D721Med (cell line): ENCODE measurements around the gene LILRB5.

Experiments
- DNase-seq: peaks from one replicate; pipeline ENCODE4 v3.0.0; 2011; ENCODE audit warnings: low spot score; ENCODE audit not compliant: insufficient read length
- FAIRE-seq: peaks from 2 replicates; lab custom pipeline; 2011; peaks lifted over from hg19 to GRCh38; lab: Jason Lieb, UNC
- CTCF ChIP-seq: IDR thresholded peaks from 2 replicates; pipeline ENCODE4 v1.5.1; 2012; ENCODE audit warnings: mild to moderate bottlenecking, control low read depth; ENCODE audit not compliant: insufficient read depth; ENCODE audit errors: missing control alignments

Gene LILRB5

GRCh38 chr19:54257116-54257480 is at the start of gene LILRB5:
Gene LILRB5, minus strand, starts transcription at chr19:54257273. Its CDS starts 80 bp downstream, at chr19:54257193.
- no peak for TF ChIP-seq CTCF
- no peak for FAIRE-seq
- no peak for DNase-seq

DNA sequence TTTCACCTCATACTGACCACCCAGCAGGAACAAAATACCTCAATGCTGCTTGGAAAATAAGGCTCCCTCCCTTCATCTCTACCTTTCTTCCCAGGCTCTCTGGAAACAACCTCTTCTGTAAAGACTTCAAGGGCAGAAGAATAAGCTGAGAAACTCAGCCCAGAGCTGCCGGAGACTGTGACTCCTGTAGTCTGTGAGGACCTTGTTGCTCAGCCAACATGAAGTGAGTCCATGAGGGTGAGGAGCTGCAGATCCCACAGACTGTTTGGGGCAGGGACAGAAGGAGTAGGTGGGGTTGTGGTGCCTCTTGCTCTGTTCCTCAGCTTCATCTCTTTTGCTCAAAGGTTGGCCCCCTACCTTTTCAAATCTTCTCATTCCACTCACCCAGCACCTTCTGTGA is 48.1 kb upstream of the LILRB5 start:
- FAIRE-seq (no peak), DNase-seq (no peak)
- TF ChIP-seq CTCF, result no peak

DNA sequence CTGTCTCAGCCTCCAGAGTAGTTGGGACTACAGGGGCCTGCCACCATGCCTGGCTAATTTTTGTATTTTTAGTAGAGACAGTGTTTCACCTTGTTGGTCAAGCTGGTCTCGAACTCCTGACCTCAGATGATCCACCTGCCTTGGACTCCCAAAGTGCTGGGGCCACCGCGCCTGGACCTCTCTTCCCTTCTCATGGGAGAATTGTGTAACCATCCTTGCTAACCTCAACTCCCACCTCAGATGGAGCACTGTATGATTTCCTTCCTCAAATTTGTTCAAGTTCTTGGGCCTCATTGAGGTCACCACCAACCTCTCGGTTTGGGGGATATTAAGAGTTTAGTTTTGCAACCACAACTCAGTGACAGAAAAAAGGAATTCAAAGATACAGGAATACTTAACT is 45.2 kb upstream of the LILRB5 start:
- FAIRE-seq (no peak), DNase-seq (no peak)
- no peak for TF ChIP-seq CTCF

GRCh38 chr19:54299515-54299914 is 42.4 kb upstream of the LILRB5 start:
- no peak for FAIRE-seq
- no peak for TF ChIP-seq CTCF
- DNase-seq, result no peak

DNA sequence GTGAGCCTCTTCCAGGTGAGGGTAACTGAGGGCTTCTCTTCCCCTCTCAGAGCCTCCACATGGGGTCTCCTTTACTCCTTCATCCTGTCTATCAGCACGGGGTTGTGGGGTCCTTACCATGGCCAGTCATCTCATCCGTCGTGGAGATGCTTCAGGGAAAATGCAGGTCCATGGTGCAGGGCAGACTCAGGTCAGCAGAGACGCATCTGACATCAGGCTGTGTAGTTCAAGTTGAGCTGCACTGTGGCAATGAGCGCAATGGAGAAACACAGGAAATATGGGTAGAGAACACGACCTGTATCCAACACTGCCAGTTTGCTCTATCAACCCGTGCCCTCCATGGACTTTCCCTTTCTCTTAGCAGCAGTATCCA is 42.0 kb upstream of the LILRB5 start:
- FAIRE-seq (no peak), DNase-seq (no peak)
- TF ChIP-seq CTCF, result no peak

- DNase-seq, result no peak
- FAIRE-seq, result no peak
- no peak for TF ChIP-seq CTCF
These were observed 41.5 kb upstream of the LILRB5 start for GRCh38 chr19:54298357-54299125.

DNA sequence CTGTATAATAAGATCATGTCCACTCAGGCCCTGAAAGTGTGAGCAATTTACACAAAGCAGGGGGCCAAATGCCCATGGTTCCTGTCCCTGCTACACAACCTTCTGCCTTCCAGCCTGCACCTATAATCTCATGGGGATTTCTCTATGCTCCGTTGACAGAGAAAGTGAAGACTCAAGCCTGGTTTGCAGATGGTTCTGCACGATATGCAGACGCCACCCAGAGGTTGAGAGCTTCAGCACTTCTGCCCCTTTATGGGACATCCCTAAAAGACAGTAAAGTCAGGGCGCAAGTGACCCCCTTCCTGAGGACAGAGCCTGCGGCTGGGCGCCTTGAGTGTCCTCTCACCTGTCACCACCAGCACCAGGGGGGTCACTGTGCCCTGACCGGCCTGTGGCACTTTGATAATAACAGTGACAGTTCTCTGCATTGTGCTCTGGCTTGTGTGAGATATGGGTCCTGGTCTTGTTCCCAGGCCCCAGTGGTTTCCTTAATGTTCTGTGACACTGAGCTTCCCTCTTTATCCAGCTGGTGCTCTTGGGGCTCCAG is 40.8 kb upstream of the LILRB5 start:
- DNase-seq, result no peak
- no peak for TF ChIP-seq CTCF
- FAIRE-seq, result no peak
